ENCODE results near the gene ESRRG.
"Not testable (repeated sequence)": the region's sequence is repeated elsewhere in the genome, so short reads cannot be mapped to it uniquely, and the experiment has no call there.

Gene ESRRG

GRCh38 chr1:216710055-216710454 lies 13.2 kb downstream of the ESRRG start:
- no peak for DNase-seq (ENCODE audit: low read depth)
- no peak for TF ChIP-seq CTCF (IDR thresholded peaks at IDR 0.05; ENCODE audit: insufficient read depth, low read depth, low read length, missing control alignments)
- H3K4me3 ChIP-seq (ENCODE audit: low read length), result no peak overlapping the region

- DNase-seq (ENCODE audit: low read depth), result peak; percentile 36
- no peak for TF ChIP-seq CTCF (IDR thresholded peaks at IDR 0.05; ENCODE audit: insufficient read depth, low read depth, low read length, missing control alignments)
- no peak overlapping the region for H3K4me3 ChIP-seq (ENCODE audit: low read length)
These were observed 17.6 kb downstream of the ESRRG start for GRCh38 chr1:216705676-216706075.

- DNase-seq (ENCODE audit: low read depth); H3K4me3 ChIP-seq (ENCODE audit: low read length): not testable (repeated sequence)
These were observed 19.2 kb downstream of the ESRRG start for GRCh38 chr1:216704065-216704464.

- no peak for TF ChIP-seq CTCF (IDR thresholded peaks at IDR 0.05; ENCODE audit: insufficient read depth, low read depth, low read length, missing control alignments)
- H3K4me3 ChIP-seq (ENCODE audit: low read length), result no peak overlapping the region
- DNase-seq (ENCODE audit: low read depth), result no peak
These were observed 21.1 kb downstream of the ESRRG start for GRCh38 chr1:216702170-216702569.

GRCh38 chr1:216700779-216701178 lies 22.4 kb downstream of the ESRRG start:
- DNase-seq (ENCODE audit: low read depth), result peak; percentile 20
- no peak for TF ChIP-seq CTCF (IDR thresholded peaks at IDR 0.05; ENCODE audit: insufficient read depth, low read depth, low read length, missing control alignments)
- no peak overlapping the region for H3K4me3 ChIP-seq (ENCODE audit: low read length)

- no peak for DNase-seq (ENCODE audit: low read depth)
- no peak for TF ChIP-seq CTCF (IDR thresholded peaks at IDR 0.05; ENCODE audit: insufficient read depth, low read depth, low read length, missing control alignments)
- no peak overlapping the region for H3K4me3 ChIP-seq (ENCODE audit: low read length)
These were observed 31.5 kb downstream of the ESRRG start for GRCh38 chr1:216691710-216692109.

GRCh38 chr1:216690603-216691002 lies 32.6 kb downstream of the ESRRG start:
- TF ChIP-seq CTCF (IDR thresholded peaks at IDR 0.05; ENCODE audit: insufficient read depth, low read depth, low read length, missing control alignments), result no peak
- no peak for DNase-seq (ENCODE audit: low read depth)
- no peak overlapping the region for H3K4me3 ChIP-seq (ENCODE audit: low read length)

Data from epithelial cell of esophagus (primary cell).